Measurements from ENCODE around the gene C3orf18.

C3orf18 gene

DNA sequence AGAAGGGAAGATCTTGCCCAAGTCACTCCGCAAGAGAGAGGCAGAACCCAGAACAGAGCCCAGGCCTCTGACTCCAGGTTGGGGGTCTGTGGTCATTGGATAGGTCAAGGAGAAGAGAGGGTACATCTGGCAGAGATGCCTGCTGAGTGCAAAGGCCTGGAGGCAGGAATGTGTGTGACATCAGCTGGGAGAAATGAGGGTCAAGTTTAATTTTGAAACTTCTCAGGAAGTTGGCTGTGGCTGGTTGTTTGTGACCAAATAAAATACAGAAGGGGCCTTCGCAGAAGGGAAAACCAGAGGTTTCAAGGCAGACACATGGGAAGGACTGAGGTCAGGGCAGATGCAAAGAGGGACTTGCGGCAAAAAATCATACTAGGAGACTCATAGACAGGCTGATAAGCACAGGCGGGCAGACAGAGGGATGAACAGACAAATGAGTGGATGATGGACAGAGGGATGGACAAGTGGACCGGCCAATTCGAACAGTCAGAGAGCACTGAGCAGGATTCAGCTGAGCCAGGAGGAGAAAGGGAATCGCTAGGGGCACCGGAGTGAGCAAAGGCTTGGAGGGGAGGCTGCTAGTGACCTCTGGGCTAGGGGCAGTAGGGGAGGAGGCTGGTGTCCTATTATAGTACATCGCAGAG, 35.4 kb downstream of the C3orf18 start:
- Mint-ChIP-seq H3K4me1 (no peaks in the 10 kb centered on the region), H3K27ac (no peak overlapping the region), H3K9me3 (no peaks in the 10 kb centered on the region), H3K27me3 (peaks cover 55% of the 10 kb centered on the region), H3K4me3 (no peak overlapping the region)
- DNase-seq, result no peak
- no peak for ATAC-seq

DNA sequence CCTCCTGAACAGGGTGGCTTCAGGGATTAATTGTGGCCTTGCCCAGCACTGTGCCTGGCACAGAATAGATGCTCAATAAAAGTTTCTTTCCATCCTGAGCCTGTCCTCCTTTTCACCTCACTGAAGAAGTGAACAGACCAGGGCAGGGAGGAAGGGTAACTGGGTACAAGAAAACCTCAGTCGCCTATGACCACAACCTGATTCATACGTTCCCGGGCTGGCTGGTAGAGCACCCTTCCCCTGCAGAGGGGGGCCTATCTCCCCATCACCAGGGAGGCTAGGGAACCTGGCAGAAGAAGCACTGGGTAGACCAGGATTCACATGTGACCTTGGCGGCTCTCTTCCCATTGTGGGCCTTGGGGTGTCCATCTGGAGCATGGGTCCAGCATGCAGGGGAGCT, 36.3 kb downstream of the C3orf18 start:
- ATAC-seq, result no peak
- no peak for DNase-seq
- Mint-ChIP-seq H3K4me1 (peaks cover 7% of the 10 kb centered on the region), H3K27ac (no peak overlapping the region), H3K4me3 (no peak overlapping the region), H3K9me3 (no peaks in the 10 kb centered on the region), H3K27me3 (peaks cover 45% of the 10 kb centered on the region)

DNA sequence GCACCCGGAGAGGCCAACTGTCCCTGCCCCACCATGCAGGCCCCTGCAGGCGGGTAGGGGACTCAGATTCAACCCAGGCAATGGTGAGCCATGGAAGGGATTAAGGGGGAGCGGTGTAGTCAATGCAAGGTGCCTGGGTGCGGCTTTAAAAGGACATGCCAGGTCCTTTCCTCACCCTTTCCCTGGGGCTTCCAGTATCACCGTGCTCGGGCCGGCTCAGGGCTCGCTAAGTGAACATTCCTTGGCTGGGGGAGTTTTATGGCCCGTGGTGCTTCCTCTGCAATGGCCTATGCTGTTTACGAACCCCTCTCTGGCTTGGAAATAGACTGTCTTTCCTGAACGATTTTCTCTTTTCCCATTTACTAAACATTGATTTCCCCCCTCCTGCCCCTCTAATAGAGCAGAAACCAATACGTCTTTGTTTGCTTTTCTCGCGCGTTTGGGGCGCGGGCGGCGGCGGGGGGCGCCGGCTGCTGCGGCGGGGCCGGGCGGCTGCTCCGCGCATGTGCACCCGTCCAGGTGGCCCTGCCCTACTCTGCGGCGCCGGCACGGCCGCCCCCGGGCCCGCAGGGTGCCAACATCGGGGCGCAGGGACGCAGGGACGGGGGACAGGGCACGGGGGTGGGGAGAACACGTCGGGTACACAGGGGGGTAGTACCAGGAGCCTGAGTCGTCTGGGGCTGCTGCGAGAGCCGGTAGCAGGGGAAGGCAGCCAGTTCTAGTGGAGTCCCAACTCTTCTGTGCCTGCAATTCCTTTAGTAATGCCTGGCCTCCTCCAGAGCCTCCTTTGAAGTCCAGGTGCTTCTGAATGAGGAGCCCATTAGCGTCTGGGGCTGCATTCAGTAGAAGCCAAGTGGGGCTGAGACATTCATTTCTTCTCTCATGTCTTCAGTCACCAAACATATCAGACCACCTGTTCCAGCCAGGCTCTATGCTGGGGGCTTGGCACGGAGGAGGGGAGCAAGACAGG, 37.3 kb downstream of the C3orf18 start:
- DNase-seq, result no peak
- Mint-ChIP-seq H3K9me3 (no peaks in the 10 kb centered on the region), H3K4me1 (peaks cover 15% of the 10 kb centered on the region)

DNA sequence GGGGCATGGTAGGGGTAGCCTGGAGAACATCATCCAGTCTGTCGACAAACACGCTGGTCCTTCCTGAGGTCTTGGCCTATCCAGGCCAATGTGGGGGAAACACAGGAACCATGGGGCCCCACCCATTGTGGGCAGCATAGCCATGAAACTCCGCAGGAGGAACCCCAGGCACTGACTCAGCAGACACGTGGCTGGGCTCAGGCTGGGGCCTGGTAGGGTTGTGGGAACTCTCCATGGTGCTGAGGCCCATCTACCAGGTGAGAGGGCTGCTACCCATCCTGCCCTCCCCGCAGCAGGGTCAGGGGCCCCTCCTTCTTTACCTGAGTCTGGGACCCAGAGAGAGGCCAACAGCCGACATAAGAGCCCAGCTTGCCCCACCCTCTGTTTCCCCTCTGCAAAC, 41.6 kb downstream of the C3orf18 start:
- ATAC-seq (peak; percentile 93), DNase-seq (peak; percentile 56 to 73)
- Mint-ChIP-seq H3K4me3 (no peak overlapping the region), H3K4me1 (peaks cover 15% of the 10 kb centered on the region), H3K27ac (no peak overlapping the region), H3K27me3 (peaks cover 35% of the 10 kb centered on the region), H3K9me3 (no peaks in the 10 kb centered on the region)

More for the DNA sequence above, 37.3 kb downstream of the C3orf18 start:
- peak; percentile 22 for ATAC-seq
- Mint-ChIP-seq H3K27ac (no peak overlapping the region), H3K4me3 (no peak overlapping the region), H3K27me3 (peaks cover 45% of the 10 kb centered on the region)

DNA sequence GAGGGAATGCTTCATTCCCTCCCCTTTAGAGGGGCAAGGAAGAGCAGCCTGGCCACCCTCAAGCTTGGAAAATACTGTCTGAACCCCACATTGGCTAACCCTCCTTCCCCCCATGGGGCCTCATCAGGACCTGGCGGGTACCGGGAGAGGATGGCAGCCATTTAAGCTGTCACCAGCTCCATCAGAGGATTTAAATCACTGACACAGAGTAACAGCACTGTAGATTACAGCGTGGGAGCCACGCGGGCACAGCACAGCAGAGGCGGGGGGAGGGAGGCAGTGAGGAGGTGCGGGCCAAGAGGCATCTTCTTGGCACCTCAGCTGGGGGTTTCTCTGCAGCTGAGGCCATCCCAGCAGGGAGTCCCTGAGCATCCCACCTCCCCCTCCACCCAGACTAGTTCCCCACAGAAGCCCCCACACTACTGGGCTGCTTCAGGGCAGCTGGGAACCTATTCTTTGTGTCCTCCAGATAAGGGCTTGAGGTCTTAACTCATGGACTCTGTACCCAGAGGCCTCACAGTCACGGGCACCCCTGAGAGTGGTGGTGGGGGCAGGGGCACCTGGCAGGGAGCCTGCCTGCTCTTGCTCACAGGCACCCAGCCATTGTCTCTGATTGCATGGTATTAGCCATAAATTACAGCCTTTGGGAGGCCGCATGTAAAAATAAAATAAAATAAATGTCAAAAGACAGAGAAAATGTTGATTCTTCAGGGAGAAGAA, 42.2 kb downstream of the C3orf18 start:
- H3K4me1 Mint-ChIP-seq, result peaks cover 15% of the 10 kb centered on the region
- no peak for DNase-seq
- H3K9me3 Mint-ChIP-seq, result no peaks in the 10 kb centered on the region
- no peak for ATAC-seq
- no peak overlapping the region for H3K27ac Mint-ChIP-seq
- H3K27me3 Mint-ChIP-seq, result peaks cover 35% of the 10 kb centered on the region
- no peak overlapping the region for H3K4me3 Mint-ChIP-seq

DNA sequence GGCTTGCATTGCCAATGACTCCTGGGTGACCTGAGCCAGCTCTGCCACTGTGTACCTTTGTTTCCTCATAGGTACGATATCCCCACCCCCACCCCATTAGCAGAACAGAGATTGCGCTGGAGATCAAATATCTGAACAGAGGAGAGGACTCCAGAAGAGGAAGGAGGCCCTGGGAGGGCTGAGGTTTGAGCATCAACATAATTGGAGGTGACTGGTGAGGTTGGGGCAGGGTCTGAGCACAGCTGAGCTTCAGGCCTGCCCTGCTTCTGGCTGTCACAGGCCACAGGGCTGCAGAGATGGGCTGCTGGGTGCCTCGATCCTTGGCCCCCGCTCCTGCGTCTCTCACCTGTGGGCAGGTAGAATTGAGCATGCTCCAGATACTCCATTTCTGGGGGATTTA, 42.8 kb downstream of the C3orf18 start:
- H3K4me1 Mint-ChIP-seq, result peaks cover 16% of the 10 kb centered on the region
- H3K27me3 Mint-ChIP-seq, result peaks cover 31% of the 10 kb centered on the region
- no peaks in the 10 kb centered on the region for H3K9me3 Mint-ChIP-seq
- no peak for DNase-seq
- H3K4me3 Mint-ChIP-seq, result no peak overlapping the region
- ATAC-seq, result no peak
- H3K27ac Mint-ChIP-seq, result peak overlapping the region in 1 of 2 donors; percentile 9

DNA sequence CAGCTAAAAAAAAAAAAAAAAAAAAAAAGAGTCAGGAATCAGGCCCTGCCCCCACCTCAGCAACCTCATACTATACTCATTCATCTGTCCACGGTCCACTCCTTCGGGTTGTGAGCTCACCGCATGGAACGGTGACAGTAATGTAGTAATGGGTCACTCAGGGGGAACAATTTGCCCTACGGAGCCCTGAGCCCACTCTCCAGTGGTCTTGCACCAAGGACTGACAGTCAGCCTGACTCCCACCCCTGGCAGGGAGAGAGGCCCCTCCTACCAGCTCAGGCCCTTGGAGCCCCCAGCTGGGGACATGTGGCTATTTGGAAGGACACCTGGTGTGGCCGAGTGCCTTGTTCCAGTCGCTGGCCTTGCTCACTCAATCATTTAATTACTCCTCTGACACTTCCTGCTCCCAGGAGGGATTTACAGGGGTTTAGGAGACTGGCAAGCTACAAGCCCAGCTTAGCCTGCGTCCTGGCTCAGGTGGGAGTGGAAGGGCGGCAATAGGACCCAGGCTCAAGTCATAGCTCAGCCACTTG, 44.2 kb downstream of the C3orf18 start:
- Mint-ChIP-seq H3K4me1 (peaks cover 25% of the 10 kb centered on the region), H3K27me3 (peaks cover 29% of the 10 kb centered on the region), H3K4me3 (no peak overlapping the region), H3K9me3 (no peaks in the 10 kb centered on the region), H3K27ac (no peak overlapping the region)
- no peak for ATAC-seq
- DNase-seq, result no peak

DNA sequence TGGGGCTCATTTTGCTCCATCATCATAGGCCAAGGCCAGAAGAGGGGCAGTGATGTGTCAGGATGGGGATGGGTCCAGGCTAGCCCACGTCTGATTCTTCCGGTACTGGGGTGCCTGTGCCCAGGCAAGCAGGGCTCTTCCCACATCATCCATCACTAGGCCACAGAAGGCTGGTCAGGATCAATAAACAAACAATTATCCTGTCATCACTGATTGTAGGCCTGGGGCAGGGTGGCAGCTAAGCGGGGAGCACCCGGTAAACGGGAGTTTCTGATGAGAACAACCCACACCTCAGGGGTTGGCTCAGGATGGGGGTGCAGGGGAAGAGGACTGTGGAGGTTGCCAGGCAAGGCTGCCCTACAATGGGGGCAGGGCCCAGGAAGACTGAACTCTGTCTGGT, 46.0 kb downstream of the C3orf18 start:
- Mint-ChIP-seq H3K27me3 (peaks cover 22% of the 10 kb centered on the region), H3K4me3 (no peak overlapping the region), H3K27ac (no peak overlapping the region), H3K9me3 (no peaks in the 10 kb centered on the region), H3K4me1 (peaks cover 24% of the 10 kb centered on the region)
- ATAC-seq, result no peak
- DNase-seq, result no peak

DNA sequence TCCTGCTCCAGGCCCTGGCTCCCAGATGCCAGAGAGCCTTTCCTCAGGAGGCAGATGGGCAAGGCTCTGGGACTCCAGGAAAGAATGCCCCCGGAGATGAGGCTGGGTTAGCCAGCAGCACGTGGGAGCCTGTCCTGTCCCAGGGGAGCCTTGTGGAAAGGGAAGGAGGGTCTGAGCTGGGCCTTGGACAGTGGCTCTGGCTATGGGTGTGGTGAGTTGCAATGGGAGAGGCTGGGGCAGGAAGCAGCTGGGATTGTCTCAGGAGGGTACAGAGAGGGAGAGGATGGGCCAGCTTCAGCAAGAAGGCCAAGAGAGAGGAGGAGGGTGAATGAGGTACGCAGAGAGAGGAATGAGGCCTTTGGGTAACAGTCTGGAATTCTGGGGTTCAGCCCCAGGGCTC, 46.7 kb downstream of the C3orf18 start:
- Mint-ChIP-seq H3K9me3 (no peaks in the 10 kb centered on the region), H3K4me3 (no peak overlapping the region), H3K27me3 (peaks cover 28% of the 10 kb centered on the region), H3K4me1 (peaks cover 24% of the 10 kb centered on the region), H3K27ac (peak overlapping the region in 1 of 2 donors; percentile 10)
- ATAC-seq (no peak), DNase-seq (no peak)

DNA sequence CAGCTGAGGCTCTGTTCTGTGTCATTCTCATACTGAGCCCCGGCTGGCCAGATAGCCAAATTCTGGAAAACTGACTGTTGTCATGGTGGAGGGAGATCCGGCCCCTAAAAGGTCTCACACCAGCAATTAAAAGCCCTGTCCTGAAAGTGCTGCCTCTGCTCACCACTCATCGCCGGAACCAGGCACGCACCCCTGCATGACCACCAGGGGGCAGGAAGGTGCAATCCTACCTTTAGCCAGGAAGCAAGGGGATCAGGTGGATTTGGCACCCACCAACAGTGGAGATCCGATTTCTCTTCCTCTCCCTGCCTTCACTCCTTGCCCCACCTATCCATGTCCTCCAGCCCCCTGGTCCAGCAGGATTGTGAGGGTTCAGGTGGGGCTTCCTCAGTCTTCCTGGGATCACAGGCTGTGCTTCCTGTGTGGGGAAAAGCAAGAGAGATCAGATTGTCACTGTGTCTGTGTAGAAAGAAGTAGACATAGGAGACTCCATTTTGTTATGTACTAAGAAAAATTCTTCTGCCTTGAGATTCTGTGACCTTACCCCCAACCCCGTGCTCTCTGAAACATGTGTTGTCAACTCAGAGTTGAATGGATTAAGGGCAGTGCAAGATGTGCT, 48.0 kb downstream of the C3orf18 start:
- Mint-ChIP-seq H3K27me3 (peaks cover 34% of the 10 kb centered on the region), H3K4me3 (no peak overlapping the region), H3K9me3 (no peaks in the 10 kb centered on the region), H3K4me1 (peaks cover 26% of the 10 kb centered on the region), H3K27ac (no peak overlapping the region)
- ATAC-seq (peak; percentile 74), DNase-seq (peak; percentile 68 to 74)

DNA sequence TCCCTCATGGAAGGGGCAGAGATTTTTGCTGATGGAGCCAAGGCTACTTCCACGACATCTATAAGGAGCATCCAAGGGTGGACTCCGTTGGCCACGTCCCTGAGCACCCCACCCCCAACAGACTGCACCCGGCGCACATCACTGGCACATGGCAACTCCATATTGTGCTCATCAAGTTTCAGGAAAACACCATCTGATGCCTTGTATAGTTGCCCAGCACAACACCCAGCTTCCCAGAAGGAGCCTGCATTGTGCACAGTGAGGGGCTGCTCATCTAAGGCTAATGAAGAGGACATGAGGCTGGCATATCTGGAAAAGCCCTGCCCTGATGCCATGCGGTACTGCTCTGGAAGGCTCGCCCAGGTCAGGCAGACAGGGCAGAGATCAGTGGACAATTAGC, 49.1 kb downstream of the C3orf18 start:
- no peak for ATAC-seq
- DNase-seq, result no peak
- Mint-ChIP-seq H3K9me3 (no peaks in the 10 kb centered on the region), H3K4me3 (no peak overlapping the region), H3K27me3 (peaks cover 34% of the 10 kb centered on the region), H3K4me1 (peaks cover 26% of the 10 kb centered on the region), H3K27ac (no peak overlapping the region)

DNA sequence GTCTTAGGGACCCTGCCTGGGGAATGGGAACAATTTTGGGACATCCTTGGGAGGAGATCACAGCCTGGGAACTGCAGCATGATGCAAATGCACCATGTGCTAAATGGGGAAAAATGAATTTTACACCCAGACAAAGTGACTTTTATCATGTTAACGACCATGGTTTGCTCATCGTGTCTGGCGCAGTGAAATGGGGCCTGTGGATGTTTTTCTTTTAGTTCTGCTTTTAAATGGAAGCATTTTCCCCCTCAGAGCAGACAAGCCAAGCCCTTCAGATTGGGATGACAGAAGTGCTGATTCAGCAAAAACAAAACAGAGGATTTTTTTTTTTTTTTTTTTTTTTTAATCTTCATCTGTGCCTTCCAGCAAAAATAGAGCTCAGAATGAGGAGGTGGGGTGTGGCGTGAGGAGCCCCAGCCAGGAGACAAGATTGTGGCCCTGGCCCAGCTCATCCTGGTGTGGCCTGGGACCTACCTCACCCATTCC, 49.8 kb downstream of the C3orf18 start:
- peaks cover 26% of the 10 kb centered on the region for H3K4me1 Mint-ChIP-seq

DNA sequence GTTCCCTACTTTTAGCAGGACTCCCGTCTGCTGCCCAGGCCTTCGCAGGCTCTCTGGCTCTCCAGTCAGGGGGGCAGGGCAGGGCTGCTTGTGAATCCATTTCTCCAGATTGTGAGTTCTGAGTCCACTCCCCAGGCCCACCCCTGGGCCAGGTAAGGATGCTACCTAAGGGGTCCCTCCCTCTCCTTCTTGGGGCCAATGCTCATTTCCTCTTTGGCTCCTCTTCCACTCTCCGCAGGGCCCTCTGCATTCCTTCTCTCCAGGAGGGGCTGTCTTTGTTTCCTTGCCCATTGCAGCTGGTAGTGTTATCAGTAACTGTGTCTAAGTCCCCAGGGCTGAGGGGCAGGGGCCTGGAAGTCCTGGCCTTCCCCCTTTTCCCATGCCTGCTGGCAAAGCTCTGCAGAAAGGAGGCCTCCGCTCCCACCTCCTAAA, 51.1 kb downstream of the C3orf18 start:
- Mint-ChIP-seq H3K4me3 (no peak overlapping the region), H3K27ac (no peak overlapping the region), H3K4me1 (peaks cover 26% of the 10 kb centered on the region), H3K9me3 (no peaks in the 10 kb centered on the region), H3K27me3 (peaks cover 34% of the 10 kb centered on the region)
- ATAC-seq (peak; percentile 31), DNase-seq (no peak)

More for the DNA sequence above, 49.8 kb downstream of the C3orf18 start:
- Mint-ChIP-seq H3K4me3 (no peak overlapping the region), H3K27me3 (peaks cover 34% of the 10 kb centered on the region), H3K27ac (no peak overlapping the region), H3K9me3 (no peaks in the 10 kb centered on the region)
- DNase-seq (no peak), ATAC-seq (no peak)

DNA sequence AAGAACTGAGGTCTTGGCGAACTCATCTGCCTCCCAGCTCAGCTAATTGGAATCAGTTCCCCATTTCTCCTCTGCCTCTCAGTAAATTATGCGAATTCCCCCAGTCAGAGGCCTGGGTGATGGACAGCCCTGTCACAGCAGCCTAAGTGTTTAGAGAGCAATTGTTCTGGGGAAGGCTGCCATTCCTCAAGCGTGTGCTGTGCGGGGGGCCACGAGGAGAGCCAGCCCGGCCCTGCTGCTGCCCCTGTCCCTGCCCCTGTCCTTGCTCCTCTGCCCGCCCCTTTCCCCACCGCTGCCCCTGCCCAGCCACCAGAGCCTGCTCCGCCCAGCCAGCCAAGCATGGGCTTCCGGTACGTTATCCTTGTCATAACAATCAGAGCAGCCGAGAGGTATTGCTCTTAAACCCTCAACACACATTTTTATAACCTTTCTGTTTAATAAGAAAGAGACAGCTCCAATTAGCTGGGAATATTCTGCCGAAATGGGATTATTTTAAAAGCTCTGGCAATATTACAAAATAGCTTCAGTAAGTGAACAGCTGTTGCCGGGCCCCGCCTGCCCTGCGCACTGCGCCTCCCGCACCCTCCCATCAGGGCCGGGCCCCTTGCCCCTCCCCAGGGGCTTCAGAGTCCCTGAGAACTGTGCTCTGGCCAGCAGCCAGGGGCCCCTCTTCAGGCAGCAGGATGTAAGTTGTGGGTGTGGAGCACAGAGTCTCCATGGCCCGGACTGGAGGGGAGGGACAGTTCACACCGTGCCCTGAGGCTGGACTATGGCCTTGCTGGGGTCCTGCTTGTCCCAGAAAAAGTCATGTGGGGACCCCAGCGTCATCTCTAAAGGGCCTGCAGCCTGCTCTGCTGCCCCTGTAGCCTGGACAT, 51.7 kb downstream of the C3orf18 start:
- Mint-ChIP-seq H3K4me3 (no peak overlapping the region), H3K27me3 (peaks cover 34% of the 10 kb centered on the region), H3K9me3 (no peaks in the 10 kb centered on the region), H3K27ac (no peak overlapping the region), H3K4me1 (peaks cover 26% of the 10 kb centered on the region)
- ATAC-seq (peak; percentile 40), DNase-seq (no peak)

Data from stimulated activated naive CD8-positive, alpha-beta T cell treated with anti-CD3 and anti-CD28 coated beads, Interleukin-15, amount 100 ng/mL, for 72 hours (primary cell).